ENCODE measurements around the gene SECTM1. TPM values are rescaled to one million over a fixed set of nuclear protein-coding genes. Genes with fewer than 3 reads are reported as not detected.

Gene SECTM1
- total RNA-seq, 2 experiments from 2014 or later, result 12.2 to 12.7 TPM

DNA sequence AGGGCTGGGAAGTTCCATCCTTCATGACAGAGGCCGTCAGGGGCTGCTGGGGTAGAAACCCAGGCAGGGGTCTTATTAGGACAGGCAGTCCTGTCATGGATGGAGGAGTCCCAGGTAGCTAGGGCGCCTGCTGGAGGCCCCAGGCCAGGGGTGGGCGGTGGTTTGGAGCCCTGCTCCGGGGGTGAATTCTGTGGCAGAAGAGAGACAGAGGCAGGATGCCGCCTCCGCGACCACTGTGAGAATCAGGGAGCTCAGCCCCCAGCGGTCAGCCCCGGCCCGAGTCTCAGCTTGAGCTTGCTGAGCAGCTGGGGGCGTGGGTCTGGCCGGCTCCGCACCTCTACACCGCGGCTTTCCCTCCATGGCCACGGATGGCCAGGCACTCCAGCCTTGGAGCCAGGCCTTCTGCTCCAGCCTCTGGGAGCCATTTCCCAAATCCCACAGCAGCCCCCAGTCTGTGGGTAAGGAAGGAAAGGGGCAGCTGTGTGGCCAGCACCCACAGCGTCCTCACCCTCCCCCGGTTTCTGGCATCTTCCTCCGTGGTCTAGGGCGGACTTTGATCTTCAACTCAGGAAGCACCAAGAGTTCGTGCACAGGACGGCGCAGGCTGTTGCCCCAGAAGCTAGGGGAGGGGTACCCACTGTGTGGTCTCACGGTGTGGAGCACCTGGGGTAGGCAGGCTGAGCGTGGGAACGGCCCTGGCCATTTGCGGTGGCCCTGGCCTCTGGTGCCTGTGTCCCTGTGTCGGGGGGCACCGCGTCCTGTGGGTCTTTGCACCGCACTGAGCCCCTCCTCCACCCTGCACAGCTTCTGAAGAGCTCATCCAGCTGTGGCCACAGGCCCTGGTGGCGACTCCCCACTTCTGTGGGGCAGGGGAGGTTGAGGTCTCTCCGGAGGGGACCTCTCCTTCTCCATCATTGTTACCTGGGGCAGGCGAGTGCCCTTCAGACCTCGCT is 30.3 kb downstream of the SECTM1 start:
- H3K36me3 Mint-ChIP-seq, result peaks cover 12% of the 10 kb centered on the region
- peak; percentile 55 for DNase-seq
- H3K27me3 Mint-ChIP-seq, result no peaks in the 10 kb centered on the region
- ChIA-PET POLR2A (interaction anchor here (0.9 to 12.2 kb wide), 8 partner anchors 8 to 146 kb away, joined by 3 to 103 read pairs (median 4); partner anchors contain the start of genes CD7 and CSNK1D), CTCF (interaction anchor here (1.1 to 8.5 kb wide), 8 partner anchors 10 to 74 kb away, joined by 3 to 113 read pairs (median 4); partner anchors contain the start of genes CD7 and SLC16A3)
- H3K27ac Mint-ChIP-seq, result peak overlapping the region; percentile 100
- no peaks in the 10 kb centered on the region for H3K9me3 Mint-ChIP-seq
- H3K4me3 Mint-ChIP-seq, result peak overlapping the region; percentile 93
- intact Hi-C loops (cut with micrococcal nuclease), result no loop called here
- peaks cover 79% of the 10 kb centered on the region for H3K4me1 Mint-ChIP-seq (ENCODE audit: low read depth)

DNA sequence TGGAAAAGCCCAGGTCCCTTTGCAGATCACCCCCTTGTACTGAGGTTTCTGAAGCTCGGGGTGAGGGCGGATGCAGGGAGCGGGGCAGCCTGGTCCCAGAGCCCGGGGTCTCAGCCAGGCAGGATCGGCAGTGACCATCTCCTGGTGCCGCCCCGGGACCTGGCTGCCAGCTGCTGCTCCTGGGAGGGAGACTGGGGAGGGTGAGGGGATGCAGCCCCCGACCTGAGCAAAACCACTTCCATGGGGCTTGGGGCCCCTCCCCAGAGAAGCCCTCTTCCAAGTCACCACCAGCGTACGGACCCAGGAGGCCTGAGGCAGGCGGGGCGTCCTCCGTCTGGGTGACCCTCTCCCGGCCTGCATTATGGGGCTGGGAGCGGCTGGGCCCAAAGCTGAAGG is 31.0 kb downstream of the SECTM1 start:
- H3K27ac Mint-ChIP-seq, result peak overlapping the region; percentile 100
- no peaks in the 10 kb centered on the region for H3K9me3 Mint-ChIP-seq
- H3K4me3 Mint-ChIP-seq, result peak overlapping the region; percentile 93
- no peaks in the 10 kb centered on the region for H3K27me3 Mint-ChIP-seq
- POLR2A ChIA-PET, result interaction anchor here (0.9 to 12.2 kb wide), 8 partner anchors 9 to 147 kb away, joined by 3 to 103 read pairs (median 4); partner anchors contain the start of genes CD7 and CSNK1D
- intact Hi-C loops (cut with micrococcal nuclease), result no loop called here
- H3K4me1 Mint-ChIP-seq (ENCODE audit: low read depth), result peaks cover 78% of the 10 kb centered on the region
- CTCF ChIA-PET, result interaction anchor here (1.1 to 8.5 kb wide), 9 partner anchors 11 to 74 kb away, joined by 3 to 113 read pairs (median 5); partner anchors contain the start of genes CD7 and SLC16A3
- H3K36me3 Mint-ChIP-seq, result peaks cover 10% of the 10 kb centered on the region
- DNase-seq, result no peak

DNA sequence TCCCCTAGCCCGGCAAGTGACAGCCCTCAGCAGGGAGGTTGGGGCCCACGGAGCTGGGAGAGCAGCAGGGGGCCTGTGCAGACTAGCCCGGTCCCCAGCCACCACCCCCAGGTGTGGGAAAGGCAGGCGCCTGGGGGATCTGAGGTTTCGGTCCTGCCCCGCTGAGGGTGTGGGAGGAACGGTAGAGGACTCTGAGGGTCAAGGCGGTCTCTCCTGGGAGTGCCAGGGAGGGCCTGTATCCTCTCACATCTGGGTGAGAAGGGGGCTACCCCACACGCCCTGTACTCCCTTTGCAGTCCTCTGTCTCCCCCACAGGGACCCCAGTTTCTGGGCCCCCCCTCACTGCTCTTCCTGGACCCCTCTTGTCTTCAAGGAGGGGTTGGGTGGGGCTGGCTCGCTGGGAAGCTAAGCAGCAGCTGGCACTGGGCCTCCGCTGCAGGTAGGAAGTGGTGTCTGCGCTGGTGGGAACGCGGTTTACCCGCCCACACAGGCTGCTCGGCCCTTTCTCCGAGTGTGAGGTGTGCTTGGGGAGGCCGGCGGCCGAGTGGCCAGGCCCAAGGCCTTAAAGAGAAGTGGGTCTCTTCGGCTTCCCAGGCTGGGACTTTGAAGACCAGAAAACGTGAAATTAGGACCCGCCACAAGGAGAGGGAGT is 31.5 kb downstream of the SECTM1 start:
- Mint-ChIP-seq H3K4me1 (ENCODE audit: low read depth) (peaks cover 82% of the 10 kb centered on the region), H3K4me3 (peak overlapping the region; percentile 93)

DNA sequence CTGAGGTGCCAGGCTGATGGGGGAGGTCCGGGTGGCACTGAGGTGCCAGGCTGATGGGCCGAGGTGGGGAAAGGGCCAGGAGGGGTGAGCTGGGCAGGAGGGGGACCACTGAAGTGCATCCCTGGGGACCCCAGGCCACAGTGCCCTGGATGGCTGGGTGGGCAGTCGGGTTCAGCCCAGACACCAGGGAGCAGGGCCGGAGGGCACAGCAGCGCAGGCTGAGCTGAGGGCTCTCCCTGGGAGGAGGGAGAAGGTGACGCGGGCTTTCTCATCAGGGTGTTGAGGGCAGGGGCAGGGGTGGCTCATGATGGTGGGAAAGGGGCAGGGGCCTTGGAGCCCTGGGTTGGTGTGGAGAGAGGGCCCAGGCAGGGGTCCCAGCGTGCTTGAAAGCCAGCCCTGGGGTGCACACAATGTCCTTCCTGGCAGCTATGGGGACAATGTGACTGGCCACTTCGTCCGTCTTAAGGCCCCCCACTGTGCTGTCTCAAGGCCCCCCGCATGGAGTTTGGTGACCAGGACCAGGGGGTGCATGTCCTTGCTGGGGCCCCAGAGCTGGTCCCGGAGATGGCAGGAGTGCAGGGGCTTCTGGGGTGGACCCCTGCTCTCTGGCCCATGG is 32.2 kb downstream of the SECTM1 start:
- no peaks in the 10 kb centered on the region for H3K27me3 Mint-ChIP-seq
- CTCF ChIA-PET, result interaction anchor here (0.6 to 8.5 kb wide), 17 partner anchors 10 to 247 kb away, joined by 3 to 113 read pairs (median 4); partner anchors contain the start of genes CD7 and SECTM1
- intact Hi-C loops (cut with micrococcal nuclease), result no loop called here
- H3K4me3 Mint-ChIP-seq, result peak overlapping the region; percentile 93
- peaks cover 11% of the 10 kb centered on the region for H3K36me3 Mint-ChIP-seq
- no peaks in the 10 kb centered on the region for H3K9me3 Mint-ChIP-seq
- no peak for DNase-seq
- POLR2A ChIA-PET, result interaction anchor here (0.6 to 12.2 kb wide), 8 partner anchors 9 to 148 kb away, joined by 3 to 103 read pairs (median 4); partner anchors contain the start of genes CD7 and SECTM1
- peak overlapping the region; percentile 100 for H3K27ac Mint-ChIP-seq
- peaks cover 82% of the 10 kb centered on the region for H3K4me1 Mint-ChIP-seq (ENCODE audit: low read depth)

More for the DNA sequence above, 31.5 kb downstream of the SECTM1 start:
- ChIA-PET POLR2A (interaction anchor here (0.9 to 12.2 kb wide), 7 partner anchors 9 to 88 kb away, joined by 3 to 103 read pairs (median 5); partner anchors contain the start of genes CD7 and CSNK1D), CTCF (interaction anchor here (0.8 to 8.5 kb wide), 12 partner anchors 9 to 99 kb away, joined by 3 to 113 read pairs (median 4); partner anchors contain the start of genes CD7 and SLC16A3)
- H3K9me3 Mint-ChIP-seq, result no peaks in the 10 kb centered on the region
- peaks cover 13% of the 10 kb centered on the region for H3K36me3 Mint-ChIP-seq
- intact Hi-C loops (cut with micrococcal nuclease), result no loop called here
- peak; percentile 86 for DNase-seq
- H3K27ac Mint-ChIP-seq, result peak overlapping the region; percentile 100
- H3K27me3 Mint-ChIP-seq, result no peaks in the 10 kb centered on the region

DNA sequence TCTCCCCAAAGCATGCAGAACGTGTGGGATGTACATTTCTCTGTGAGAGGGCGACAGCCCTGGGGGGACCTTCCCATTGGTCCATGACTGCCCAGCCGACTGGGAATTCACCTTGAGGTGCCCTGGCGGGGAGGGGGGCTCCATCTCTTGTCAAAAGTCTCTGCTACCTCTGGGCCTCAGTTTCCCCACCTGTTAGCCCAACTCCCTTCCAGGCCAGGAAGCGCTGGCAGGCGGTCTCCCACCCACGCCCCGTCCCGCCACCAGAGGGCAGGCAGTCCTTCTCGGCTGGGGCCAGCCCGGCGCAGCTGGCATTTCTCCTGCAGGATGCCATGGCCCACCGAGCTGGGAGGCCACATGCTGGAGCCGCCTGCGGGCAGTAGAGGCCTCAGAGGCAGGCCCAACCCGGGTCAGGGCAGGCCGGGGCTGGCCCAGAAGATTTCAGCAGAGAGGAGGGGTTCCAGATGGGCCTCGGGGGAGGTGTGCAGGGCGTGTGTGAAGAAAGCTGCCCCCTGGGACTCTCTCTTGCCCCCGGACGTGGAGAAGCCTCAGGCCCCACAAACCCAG is 32.8 kb downstream of the SECTM1 start:
- Mint-ChIP-seq H3K27me3 (no peaks in the 10 kb centered on the region), H3K4me1 (ENCODE audit: low read depth) (peaks cover 80% of the 10 kb centered on the region), H3K4me3 (peak overlapping the region; percentile 93), H3K27ac (peak overlapping the region; percentile 100), H3K9me3 (no peaks in the 10 kb centered on the region), H3K36me3 (peaks cover 11% of the 10 kb centered on the region)
- intact Hi-C loops (cut with micrococcal nuclease), result no loop called here
- CTCF ChIA-PET, result interaction anchor here (0.6 to 8.5 kb wide), 17 partner anchors 8 to 248 kb away, joined by 3 to 113 read pairs (median 4); partner anchors contain the start of genes CD7 and SECTM1
- DNase-seq, result peak; percentile 83
- POLR2A ChIA-PET, result interaction anchor here (0.6 to 12.2 kb wide), 8 partner anchors 8 to 148 kb away, joined by 3 to 103 read pairs (median 12); partner anchors contain the start of genes CD7 and SECTM1

DNA sequence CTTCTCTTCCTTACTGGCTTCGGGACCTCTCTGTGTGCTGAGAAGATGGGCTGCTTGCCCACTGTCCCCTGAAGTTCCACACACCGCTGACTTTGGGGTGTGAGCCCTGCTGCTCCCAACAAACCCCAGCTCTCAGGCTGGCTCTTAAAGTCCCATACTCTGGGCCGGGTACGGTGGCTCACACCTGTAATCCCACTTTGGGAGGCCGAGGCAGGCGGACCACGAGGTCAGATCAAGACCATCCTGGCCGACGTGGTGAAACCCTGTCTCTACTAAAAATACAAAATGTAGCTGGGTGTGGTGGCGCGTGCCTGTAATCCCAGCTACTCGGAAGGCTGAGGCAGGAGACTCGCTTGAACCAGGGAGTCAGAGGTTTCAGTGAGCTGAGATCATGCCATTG is 33.3 kb downstream of the SECTM1 start:
- H3K27ac Mint-ChIP-seq, result peak overlapping the region; percentile 100
- H3K4me1 Mint-ChIP-seq (ENCODE audit: low read depth), result peaks cover 80% of the 10 kb centered on the region
- peaks cover 11% of the 10 kb centered on the region for H3K36me3 Mint-ChIP-seq
- peak overlapping the region; percentile 93 for H3K4me3 Mint-ChIP-seq
- intact Hi-C loops (cut with micrococcal nuclease), result no loop called here
- no peak for DNase-seq
- H3K9me3 Mint-ChIP-seq, result no peaks in the 10 kb centered on the region
- POLR2A ChIA-PET, result interaction anchor here (0.9 to 12.2 kb wide), 6 partner anchors 7 to 38 kb away, joined by 3 to 103 read pairs (median 12); partner anchors contain the start of genes CD7 and SECTM1
- CTCF ChIA-PET, result interaction anchor here (0.6 to 8.5 kb wide), 14 partner anchors 9 to 102 kb away, joined by 3 to 113 read pairs (median 5); partner anchors contain the start of genes CD7 and SECTM1
- no peaks in the 10 kb centered on the region for H3K27me3 Mint-ChIP-seq

DNA sequence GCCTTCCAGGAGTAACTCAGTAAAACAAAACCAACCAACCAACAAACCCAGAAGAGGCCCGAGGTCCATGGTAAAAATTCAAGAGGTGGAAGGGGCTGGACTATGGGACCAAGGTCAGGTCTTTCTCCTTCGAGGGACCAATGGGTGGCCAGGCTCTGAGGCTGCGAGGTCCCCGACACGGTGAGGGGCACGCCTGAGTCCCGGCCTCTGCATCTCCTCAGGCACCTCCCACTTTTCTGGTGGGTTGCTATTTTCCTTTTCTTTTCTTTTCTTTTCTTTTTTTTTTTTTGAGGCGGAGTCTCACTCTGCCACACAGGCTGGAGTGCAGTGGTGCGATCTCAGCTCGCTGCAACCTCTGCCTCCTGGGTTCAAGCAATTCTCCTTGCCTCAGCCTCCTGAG is 34.1 kb downstream of the SECTM1 start:
- peak; percentile 72 for DNase-seq
- intact Hi-C loops (cut with micrococcal nuclease), result loop anchor here (5.0 kb wide), 2 partner anchors 53 to 92 kb away; no protein-coding TSS in a partner anchor
- no peaks in the 10 kb centered on the region for H3K27me3 Mint-ChIP-seq
- peaks cover 78% of the 10 kb centered on the region for H3K4me1 Mint-ChIP-seq (ENCODE audit: low read depth)
- H3K36me3 Mint-ChIP-seq, result peaks cover 14% of the 10 kb centered on the region
- ChIA-PET CTCF (interaction anchor here (2.4 to 8.5 kb wide), 4 partner anchors 12 to 26 kb away, joined by 10 to 113 read pairs (median 14); partner anchors contain the start of genes CD7 and CSNK1D), POLR2A (interaction anchor here (0.9 to 12.2 kb wide), 9 partner anchors 9 to 70 kb away, joined by 3 to 103 read pairs (median 18); partner anchors contain the start of genes CD7, CSNK1D and SLC16A3)
- no peaks in the 10 kb centered on the region for H3K9me3 Mint-ChIP-seq
- peak overlapping the region; percentile 100 for H3K27ac Mint-ChIP-seq
- peak overlapping the region; percentile 93 for H3K4me3 Mint-ChIP-seq

DNA sequence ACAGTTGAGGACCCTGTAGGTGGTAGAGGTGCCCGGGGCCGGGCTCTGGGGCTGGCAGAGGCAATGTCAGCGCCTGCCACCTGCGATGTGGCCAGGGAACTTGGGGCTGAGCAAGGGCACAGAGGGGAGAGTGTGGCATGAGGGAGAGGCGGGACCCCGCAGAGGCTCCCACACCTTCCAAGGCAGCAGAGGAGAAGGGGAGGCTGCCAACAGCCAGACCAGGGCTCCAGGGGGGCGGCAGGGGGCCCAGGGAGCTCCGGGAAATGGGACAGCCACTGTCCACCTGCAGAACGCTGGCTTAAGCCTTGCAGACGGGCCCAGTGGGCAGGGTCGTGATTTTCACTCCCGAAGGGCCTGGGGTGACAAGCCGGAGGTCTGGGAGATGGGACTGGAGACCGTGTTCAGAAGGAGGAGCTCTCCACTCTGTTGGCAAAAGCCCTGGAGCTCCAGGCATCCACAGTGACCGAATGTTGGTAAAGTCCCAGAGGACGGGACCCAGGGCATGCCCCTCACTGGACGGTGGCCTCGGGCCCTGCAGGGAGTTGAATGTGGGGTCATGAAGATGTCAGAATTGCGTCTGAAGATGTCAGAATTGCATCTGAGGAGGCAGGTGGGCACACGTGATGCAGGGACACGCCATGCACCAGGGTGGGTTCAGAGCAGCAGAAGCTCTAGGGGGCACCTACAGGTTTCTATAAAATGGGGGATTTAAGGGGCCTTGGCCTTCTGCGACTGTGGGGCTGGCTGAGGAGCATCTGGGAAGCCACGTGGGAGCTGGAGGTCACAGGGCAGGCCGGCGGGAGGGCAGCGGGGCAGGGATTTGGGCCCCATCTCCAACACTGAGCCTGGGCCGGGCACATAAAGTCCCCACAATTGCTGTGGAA is 34.8 kb downstream of the SECTM1 start:
- intact Hi-C loops (cut with micrococcal nuclease), result loop anchor here (1.0 to 5.0 kb wide), 3 partner anchors 23 to 91 kb away; no protein-coding TSS in a partner anchor

DNA sequence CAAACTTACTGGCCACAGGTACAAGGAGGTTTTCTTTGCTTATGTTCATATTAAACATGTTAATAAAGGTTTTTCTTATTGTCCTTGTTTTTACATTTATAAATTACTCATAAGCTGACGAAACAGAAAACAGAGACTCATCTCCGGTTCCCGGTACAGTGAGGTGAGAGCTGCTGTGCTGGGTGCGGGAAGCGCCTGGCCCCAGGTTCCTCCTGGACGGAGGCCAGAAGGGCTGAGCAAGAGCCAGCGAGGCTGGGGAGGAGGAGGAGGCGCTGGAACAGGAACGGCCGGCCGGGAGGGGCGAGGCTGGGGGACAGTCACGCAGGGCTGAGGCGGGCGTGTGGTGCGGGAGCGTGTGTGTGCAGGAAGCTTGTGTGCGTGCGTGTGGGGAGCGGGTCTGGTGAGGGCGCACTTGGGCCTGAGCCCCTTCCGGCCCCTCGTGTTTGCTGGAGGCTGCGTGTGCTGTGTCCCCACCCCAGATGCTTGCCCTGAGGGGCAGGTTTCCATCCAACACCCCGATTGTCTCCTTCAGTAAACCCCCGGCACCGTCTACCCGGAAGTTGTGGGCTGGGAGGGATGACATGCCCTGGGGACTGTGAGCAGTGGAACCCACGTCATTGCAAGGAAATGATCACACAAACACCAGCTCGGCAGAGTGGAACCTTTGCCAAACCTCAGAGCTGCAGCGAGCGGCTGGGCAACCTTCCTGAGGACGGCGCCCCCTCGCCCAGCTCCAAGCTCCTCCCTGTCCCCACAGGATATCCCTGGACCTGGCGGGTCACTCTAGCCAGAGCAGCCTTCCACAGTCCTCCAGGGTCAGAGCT is 35.6 kb downstream of the SECTM1 start:
- ChIA-PET POLR2A (interaction anchor here (0.6 to 12.2 kb wide), 28 partner anchors 8 to 268 kb away, joined by 3 to 103 read pairs (median 4); partner anchors contain the start of genes CD7, CSNK1D, FOXK2 and SECTM1), CTCF (interaction anchor here (1.0 to 8.5 kb wide), 9 partner anchors 9 to 92 kb away, joined by 3 to 113 read pairs (median 7); partner anchors contain the start of genes CD7, CSNK1D and SECTM1)
- Mint-ChIP-seq H3K36me3 (peaks cover 23% of the 10 kb centered on the region), H3K27ac (peak overlapping the region; percentile 100), H3K4me3 (peak overlapping the region; percentile 93), H3K9me3 (no peaks in the 10 kb centered on the region), H3K4me1 (ENCODE audit: low read depth) (peaks cover 77% of the 10 kb centered on the region), H3K27me3 (no peaks in the 10 kb centered on the region)
- intact Hi-C loops (cut with micrococcal nuclease), result loop anchor here (1.0 to 5.0 kb wide), 6 partner anchors 8 to 153 kb away; partner anchors contain the start of gene CYBC1
- peak; percentile 96 for DNase-seq

More for the DNA sequence above, 34.8 kb downstream of the SECTM1 start:
- Mint-ChIP-seq H3K36me3 (peaks cover 19% of the 10 kb centered on the region), H3K9me3 (no peaks in the 10 kb centered on the region), H3K27ac (peak overlapping the region; percentile 100), H3K27me3 (no peaks in the 10 kb centered on the region), H3K4me1 (ENCODE audit: low read depth) (peaks cover 83% of the 10 kb centered on the region), H3K4me3 (peak overlapping the region; percentile 93)
- ChIA-PET POLR2A (interaction anchor here (0.7 to 12.2 kb wide), 23 partner anchors 7 to 269 kb away, joined by 3 to 103 read pairs (median 7); partner anchors contain the start of genes CD7, CSNK1D, SECTM1 and SLC16A3), CTCF (interaction anchor here (0.6 to 8.5 kb wide), 9 partner anchors 8 to 93 kb away, joined by 3 to 113 read pairs (median 7); partner anchors contain the start of genes CD7, CSNK1D and SECTM1)
- peak; percentile 41 for DNase-seq
